T-helper 2 cell treated with Interferon-gamma antibody and Interleukin-4, amounts not matched to agents 5 μg/mL and 100 μg/mL, for 36 hours (primary cell): ENCODE results near the gene B4GALNT1.
"Not testable (repeated sequence)": the region's sequence is repeated elsewhere in the genome, so short reads cannot be mapped to it uniquely, and the experiment has no call there.

Experiments
- DNase-seq: peaks from one replicate; pipeline ENCODE4 v3.0.0; 2021; ENCODE audit warnings: low spot score
- H3K27ac Mint-ChIP-seq: one replicate; pipeline ENCODE4 v1.8.0; 2021; ENCODE audit warnings: mild to moderate bottlenecking, mixed read lengths
- H3K27me3 Mint-ChIP-seq: one replicate; pipeline ENCODE4 v1.8.0; 2021; ENCODE audit warnings: low read depth, mixed read lengths
- H3K36me3 Mint-ChIP-seq: one replicate; pipeline ENCODE4 v1.8.0; 2021; ENCODE audit warnings: low read depth, mixed read lengths
- H3K4me1 Mint-ChIP-seq: one replicate; pipeline ENCODE4 v1.8.0; 2021; ENCODE audit warnings: low read depth, mixed read lengths
- H3K4me3 Mint-ChIP-seq: one replicate; pipeline ENCODE4 v1.8.0; 2022; ENCODE audit warnings: mild to moderate bottlenecking, moderate library complexity, mixed read lengths
- H3K9me3 Mint-ChIP-seq: one replicate; pipeline ENCODE4 v1.8.0; 2021; ENCODE audit warnings: mixed read lengths

The B4GALNT1 gene

DNA sequence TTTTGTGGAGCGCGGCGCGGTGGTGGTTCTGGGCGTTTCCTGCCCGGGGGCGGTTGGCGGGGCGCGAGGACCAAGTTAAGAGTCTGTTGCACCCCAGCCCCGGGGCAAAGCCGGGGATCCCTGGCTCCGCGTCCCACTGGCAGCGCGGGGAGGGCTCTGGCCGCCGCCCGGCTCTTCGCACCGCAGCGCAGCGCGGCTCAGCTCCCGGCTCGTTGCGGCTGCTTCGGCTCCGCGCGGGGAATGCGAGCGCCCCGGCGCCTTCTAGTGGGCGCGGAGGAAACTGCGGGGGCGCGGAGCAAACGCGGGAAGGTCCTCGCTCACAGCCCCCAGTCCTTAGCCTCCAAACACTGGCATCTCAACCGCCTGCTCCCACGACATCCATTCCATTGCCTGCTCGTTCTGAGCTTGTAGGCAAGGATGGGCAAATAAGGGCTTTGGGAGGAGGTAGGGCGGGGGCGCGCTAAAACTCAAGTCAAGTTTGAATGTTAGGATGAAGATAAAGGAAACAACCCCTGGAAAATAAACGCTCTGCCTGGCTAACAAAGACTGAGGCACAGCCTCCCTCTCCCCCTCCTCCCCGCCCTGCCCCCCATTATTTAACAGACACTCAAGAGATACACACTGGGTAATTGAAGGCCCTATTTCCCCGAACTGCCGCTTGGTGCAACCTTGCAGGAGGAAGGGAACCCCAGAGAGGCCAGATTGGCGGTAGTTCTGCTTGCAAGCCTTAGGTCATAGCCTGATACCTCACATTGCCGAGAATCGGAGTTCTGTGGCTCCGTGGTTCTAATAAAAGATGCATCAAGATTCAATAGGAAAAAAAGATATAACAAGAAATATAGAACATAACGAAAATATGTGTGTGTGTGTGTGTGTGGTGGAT is at the start of gene B4GALNT1:
Gene B4GALNT1 (minus strand): TSS at position 244 of the 883 bp plus-strand sequence. CDS start 1,069 bp downstream, outside the sequence.
- H3K27ac Mint-ChIP-seq = no peak within 1 kb of the TSS
- H3K36me3 Mint-ChIP-seq = no peaks in the 10 kb centered on the region
- H3K27me3 Mint-ChIP-seq = peaks cover 61% of the 10 kb centered on the region
- peak within 1 kb of the TSS; percentile 80 for H3K4me3 Mint-ChIP-seq
- no peaks in the 10 kb centered on the region for H3K9me3 Mint-ChIP-seq
- H3K4me1 Mint-ChIP-seq = peaks cover 11% of the 10 kb centered on the region
- DNase-seq = peak; percentile 63

DNA sequence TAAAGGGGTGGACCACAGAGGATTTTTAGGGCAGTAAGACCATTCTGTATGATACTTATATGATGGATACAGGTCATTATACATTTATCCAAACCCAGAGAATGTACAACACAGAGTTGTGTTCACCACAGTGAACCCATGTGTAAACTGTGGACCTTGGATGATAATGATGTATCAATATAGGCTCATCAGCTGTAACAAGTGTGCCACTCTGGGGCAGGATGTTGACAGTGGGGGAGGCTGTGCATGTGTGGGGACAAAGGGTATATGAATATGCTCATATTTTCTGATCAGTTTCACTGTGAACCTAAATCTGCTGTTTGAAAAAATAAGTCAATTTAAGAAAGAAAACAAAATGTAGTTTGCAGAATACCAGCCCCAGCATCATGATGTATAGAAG is 46.7 kb upstream of the B4GALNT1 start:
- no peaks in the 10 kb centered on the region for H3K4me1 Mint-ChIP-seq
- H3K4me3 Mint-ChIP-seq = no peak overlapping the region
- no peak for DNase-seq
- no peaks in the 10 kb centered on the region for H3K9me3 Mint-ChIP-seq
- no peak overlapping the region for H3K27ac Mint-ChIP-seq
- no peaks in the 10 kb centered on the region for H3K36me3 Mint-ChIP-seq
- H3K27me3 Mint-ChIP-seq = peaks cover 19% of the 10 kb centered on the region

DNA sequence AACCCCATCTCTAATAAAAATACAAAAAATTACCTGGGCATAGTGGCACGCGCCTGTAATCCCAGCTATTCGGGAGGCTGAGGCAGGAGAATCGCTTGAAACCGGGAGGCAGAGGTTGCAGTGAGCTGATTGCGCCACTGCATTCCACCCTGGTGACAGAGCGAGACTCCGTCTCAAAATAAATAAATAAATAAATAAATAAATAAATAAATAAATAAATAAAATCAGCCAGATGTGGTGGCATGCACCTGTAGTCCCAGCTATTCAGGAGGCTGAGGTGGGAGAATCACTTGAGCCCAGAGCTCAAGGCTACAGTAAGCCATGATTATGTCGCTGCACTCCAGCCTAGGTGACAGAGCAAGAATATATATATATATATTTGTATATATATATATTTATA is 44.9 kb upstream of the B4GALNT1 start:
- H3K27ac Mint-ChIP-seq, H3K4me1 Mint-ChIP-seq, DNase-seq, H3K9me3 Mint-ChIP-seq, H3K36me3 Mint-ChIP-seq, H3K27me3 Mint-ChIP-seq, H3K4me3 Mint-ChIP-seq: not testable (repeated sequence)

DNA sequence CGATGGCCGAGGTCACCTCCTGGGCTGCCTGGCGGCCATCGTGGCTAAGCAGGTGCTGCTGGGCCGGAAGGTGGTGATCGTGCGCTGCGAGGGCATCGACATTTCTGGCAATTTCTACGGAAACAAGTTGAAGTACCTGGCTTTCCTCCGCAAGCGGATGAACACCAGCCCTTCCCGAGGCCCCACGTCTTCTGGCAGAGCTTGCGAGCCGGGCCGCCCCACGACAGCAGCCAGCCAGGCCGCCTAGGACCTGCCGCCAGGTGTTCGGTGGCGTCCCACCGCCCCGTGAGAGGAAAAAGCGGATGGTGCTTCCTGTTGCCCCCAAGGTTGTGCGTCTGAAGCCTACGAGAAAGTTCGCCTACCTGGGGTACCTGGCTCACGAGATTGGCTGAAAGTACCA is 41.7 kb upstream of the B4GALNT1 start:
- H3K9me3 Mint-ChIP-seq = no peaks in the 10 kb centered on the region
- no peak overlapping the region for H3K4me3 Mint-ChIP-seq
- peaks cover under 1% of the 10 kb centered on the region for H3K27me3 Mint-ChIP-seq
- H3K36me3 Mint-ChIP-seq = no peaks in the 10 kb centered on the region
- H3K4me1 Mint-ChIP-seq = no peaks in the 10 kb centered on the region
- no peak for DNase-seq
- no peak overlapping the region for H3K27ac Mint-ChIP-seq

DNA sequence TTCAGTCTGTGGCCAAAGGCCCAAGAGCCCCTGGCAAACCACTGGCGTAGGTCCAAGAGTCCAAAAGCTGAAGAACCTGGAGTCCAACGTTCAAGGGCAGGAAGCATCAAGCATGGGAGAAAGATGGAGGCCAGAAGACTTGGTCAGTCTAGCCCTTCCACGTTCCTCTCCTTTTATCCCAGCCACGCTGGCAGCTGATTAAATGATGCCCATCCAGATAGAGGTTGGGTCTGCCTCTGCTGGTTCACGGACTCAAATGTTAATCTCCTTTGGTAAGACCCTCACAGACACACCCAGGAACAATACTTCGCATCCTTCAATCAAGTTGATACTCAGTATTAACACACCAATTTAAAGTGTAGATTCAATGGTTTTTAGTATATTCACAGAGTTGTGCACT is 39.8 kb upstream of the B4GALNT1 start:
- no peak for DNase-seq
- Mint-ChIP-seq H3K9me3 (no peaks in the 10 kb centered on the region), H3K4me3 (no peak overlapping the region), H3K36me3 (no peaks in the 10 kb centered on the region), H3K4me1 (no peaks in the 10 kb centered on the region), H3K27me3 (no peaks in the 10 kb centered on the region), H3K27ac (no peak overlapping the region)

DNA sequence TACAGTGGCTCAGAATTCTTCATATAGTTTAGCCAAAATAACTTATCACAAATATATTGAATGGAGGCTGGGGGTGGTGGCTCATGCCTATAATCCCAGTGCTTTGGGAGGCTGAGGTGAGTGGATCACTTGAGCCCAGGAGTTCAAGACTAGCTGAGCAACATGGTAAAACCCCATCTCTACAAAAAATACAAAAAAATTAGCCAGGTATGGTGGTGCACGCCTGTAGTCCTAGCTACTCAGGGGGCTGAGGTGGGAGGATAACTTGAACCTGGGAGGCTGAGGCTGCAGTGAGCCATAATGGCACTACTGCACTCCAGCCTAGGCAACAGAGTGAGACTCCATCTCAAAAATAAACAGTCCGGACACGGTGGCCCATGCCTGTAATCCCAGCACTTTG is 38.8 kb upstream of the B4GALNT1 start:
- not testable (repeated sequence) for H3K4me3 Mint-ChIP-seq, DNase-seq, H3K4me1 Mint-ChIP-seq, H3K36me3 Mint-ChIP-seq, H3K27ac Mint-ChIP-seq, H3K9me3 Mint-ChIP-seq, H3K27me3 Mint-ChIP-seq

DNA sequence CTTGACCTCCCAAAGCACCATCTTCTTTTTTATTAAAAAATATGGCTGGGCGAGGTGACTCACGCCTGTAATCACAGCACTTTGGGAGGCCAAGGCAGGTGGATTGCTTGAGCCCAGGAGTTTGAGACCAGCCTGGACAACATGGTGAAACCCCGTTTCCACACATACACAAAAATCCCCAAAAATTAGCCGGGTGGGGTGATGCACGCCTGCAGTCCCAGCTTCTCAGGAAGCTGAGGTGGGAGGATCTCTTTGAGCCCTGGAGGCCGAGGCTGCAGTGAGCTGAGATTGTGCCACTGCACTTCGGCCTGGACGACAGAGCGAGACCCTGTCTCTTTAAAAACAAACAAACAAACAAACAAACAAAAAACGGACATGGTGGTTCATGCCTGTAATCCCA is 36.7 kb upstream of the B4GALNT1 start:
- not testable (repeated sequence) for H3K4me1 Mint-ChIP-seq, H3K27me3 Mint-ChIP-seq, H3K4me3 Mint-ChIP-seq, H3K36me3 Mint-ChIP-seq, H3K9me3 Mint-ChIP-seq, DNase-seq, H3K27ac Mint-ChIP-seq

DNA sequence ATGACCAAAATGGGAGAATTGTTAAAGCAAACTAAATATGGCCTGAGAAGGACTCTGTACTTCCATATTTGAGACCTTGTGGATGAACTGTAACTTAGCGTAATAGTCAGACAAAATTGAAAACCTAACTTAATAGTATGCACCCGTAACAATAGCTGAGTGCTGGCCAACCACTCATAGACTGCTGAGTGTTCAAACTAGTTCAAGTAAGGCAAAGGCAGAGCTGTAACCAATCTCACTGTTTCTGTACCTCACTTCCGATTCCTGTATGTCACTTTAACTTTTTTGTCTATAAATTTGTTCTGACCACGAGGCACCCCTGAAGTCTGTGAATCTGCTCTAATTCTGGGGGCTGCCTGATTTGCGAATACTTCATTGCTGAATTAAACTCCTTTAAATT is 33.9 kb upstream of the B4GALNT1 start:
- Mint-ChIP-seq H3K9me3 (no peaks in the 10 kb centered on the region), H3K4me3 (no peak overlapping the region), H3K36me3 (no peaks in the 10 kb centered on the region), H3K4me1 (no peaks in the 10 kb centered on the region), H3K27me3 (no peaks in the 10 kb centered on the region), H3K27ac (no peak overlapping the region)
- no peak for DNase-seq

DNA sequence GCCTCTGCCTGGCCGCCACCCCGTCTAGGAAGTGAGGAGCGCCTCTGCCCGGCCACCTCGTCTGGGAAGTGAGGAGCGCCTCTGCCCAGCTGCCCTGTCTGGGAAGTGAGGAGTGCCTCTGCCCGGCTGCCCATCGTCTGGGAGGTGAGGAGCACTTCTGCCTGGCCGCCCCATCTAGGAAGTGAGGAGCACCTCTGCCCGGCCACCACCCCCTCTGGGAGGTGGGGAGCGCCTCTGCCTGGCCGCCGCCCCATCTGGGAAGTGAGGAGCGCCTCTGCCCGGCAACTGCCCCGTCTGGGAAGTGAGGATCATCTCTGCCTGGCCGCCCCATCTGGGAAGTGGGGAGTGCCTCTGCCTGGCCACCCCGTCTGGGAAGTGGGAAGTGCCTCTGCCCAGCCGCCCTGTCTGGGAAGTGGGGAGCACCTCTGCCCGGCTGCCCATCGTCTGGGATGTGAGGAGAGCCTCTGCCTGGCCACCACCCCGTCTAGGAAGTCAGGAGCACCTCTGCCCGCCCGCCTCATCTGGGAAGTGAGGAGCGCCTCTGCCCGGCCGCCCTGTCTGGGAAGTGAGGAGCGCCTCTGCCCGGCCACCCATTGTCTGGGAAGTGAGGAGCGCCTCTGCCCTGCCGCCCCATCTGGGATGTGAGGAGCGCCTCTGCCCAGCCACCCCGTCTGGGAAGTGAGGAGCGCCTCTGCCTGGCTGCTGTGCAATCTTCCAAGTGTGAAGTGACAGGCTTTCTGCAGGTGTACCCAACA is 32.2 kb upstream of the B4GALNT1 start:
- not testable (repeated sequence) for H3K4me1 Mint-ChIP-seq, H3K9me3 Mint-ChIP-seq

DNA sequence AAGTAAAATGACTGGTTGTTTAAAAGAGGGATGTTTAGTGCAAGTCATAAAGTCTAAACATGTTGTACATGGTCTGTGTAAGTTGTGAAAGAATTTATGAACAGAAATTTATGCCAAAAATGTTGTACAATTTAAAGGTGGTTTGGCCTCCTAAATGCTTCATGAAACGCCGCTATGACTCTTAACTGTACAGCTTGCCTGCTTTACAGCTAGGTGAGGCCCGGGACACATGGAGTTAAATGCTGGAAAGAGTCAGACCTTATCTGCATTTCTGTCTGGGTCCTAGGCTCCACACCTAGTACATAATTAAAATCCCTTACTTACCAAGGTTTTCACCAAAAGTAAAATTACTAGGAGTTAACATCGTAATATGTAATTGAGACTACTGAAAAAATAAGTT is 28.4 kb upstream of the B4GALNT1 start:
- H3K27ac Mint-ChIP-seq = no peak overlapping the region
- peaks cover 10% of the 10 kb centered on the region for H3K9me3 Mint-ChIP-seq
- no peaks in the 10 kb centered on the region for H3K4me1 Mint-ChIP-seq
- H3K4me3 Mint-ChIP-seq = no peak overlapping the region
- no peaks in the 10 kb centered on the region for H3K27me3 Mint-ChIP-seq
- no peaks in the 10 kb centered on the region for H3K36me3 Mint-ChIP-seq
- no peak for DNase-seq

More for the DNA sequence above, 32.2 kb upstream of the B4GALNT1 start:
- H3K36me3 Mint-ChIP-seq, H3K27ac Mint-ChIP-seq, H3K27me3 Mint-ChIP-seq, H3K4me3 Mint-ChIP-seq, DNase-seq: not testable (repeated sequence)

DNA sequence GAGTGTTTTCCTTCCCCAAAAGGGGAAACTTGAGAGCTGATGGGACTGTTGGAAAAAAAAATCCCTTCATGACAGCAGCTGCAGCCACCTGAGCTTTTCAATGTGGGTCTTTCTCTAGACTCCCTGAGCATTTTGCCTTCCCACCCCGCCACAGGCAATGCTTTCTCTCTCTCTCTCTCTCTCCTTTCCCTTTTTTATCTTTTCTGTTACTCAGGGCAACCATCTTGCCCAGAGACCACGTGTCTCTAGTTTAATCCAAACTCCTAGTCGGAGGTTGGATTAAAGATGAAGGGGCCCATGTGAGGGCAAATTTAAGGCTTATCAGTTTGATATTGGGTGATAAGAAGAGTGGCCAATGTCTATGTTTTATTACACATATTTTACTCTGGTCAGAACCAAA is 25.9 kb upstream of the B4GALNT1 start:
- Mint-ChIP-seq H3K9me3 (peaks cover 15% of the 10 kb centered on the region), H3K4me1 (no peaks in the 10 kb centered on the region), H3K27ac (no peak overlapping the region), H3K4me3 (no peak overlapping the region), H3K36me3 (no peaks in the 10 kb centered on the region), H3K27me3 (no peaks in the 10 kb centered on the region)
- no peak for DNase-seq

DNA sequence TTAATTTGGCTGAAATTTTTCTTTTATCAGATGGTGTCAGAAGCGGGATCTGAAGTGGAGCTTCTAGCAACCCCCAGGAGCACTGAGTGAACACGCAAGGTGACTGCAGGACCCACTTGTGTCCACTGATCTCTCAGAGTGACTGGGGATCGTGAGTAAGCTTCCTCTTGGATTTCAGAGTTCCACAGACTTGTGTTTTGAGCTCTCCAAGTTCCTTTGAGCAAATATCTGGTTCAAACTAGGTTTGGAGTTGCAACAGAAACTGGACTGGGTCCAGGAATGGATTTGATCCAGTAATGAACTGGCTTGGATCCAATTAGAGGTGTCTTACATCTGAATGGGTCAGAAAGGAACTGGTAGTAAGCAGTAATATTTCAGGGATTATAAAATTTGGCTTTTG is 24.7 kb upstream of the B4GALNT1 start:
- Mint-ChIP-seq H3K4me1 (no peaks in the 10 kb centered on the region), H3K9me3 (peaks cover 18% of the 10 kb centered on the region), H3K27me3 (no peaks in the 10 kb centered on the region), H3K4me3 (no peak overlapping the region), H3K27ac (no peak overlapping the region), H3K36me3 (no peaks in the 10 kb centered on the region)
- DNase-seq = no peak

DNA sequence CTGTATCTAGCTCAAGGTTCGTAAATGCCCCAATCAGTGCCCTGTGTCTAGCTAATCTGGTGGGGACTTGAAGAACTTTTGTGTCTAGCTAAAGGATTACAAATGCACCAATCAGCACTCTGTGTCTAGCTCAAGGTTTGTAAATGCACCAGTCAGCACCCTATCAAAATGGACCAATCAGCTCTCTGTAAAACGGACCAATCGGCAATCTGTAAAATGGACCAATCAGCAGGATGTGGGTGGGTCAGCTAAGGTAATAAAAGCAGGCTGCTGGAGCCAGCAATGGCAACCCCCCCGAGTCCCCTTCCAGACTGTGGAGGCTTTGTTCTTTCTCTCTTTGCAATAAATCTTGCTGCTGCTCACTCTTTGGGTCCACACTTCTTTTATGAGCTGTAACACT is 23.4 kb upstream of the B4GALNT1 start:
- not testable (repeated sequence) for H3K4me3 Mint-ChIP-seq, H3K27me3 Mint-ChIP-seq, DNase-seq, H3K36me3 Mint-ChIP-seq, H3K4me1 Mint-ChIP-seq, H3K27ac Mint-ChIP-seq
- H3K9me3 Mint-ChIP-seq = peaks cover 14% of the 10 kb centered on the region

DNA sequence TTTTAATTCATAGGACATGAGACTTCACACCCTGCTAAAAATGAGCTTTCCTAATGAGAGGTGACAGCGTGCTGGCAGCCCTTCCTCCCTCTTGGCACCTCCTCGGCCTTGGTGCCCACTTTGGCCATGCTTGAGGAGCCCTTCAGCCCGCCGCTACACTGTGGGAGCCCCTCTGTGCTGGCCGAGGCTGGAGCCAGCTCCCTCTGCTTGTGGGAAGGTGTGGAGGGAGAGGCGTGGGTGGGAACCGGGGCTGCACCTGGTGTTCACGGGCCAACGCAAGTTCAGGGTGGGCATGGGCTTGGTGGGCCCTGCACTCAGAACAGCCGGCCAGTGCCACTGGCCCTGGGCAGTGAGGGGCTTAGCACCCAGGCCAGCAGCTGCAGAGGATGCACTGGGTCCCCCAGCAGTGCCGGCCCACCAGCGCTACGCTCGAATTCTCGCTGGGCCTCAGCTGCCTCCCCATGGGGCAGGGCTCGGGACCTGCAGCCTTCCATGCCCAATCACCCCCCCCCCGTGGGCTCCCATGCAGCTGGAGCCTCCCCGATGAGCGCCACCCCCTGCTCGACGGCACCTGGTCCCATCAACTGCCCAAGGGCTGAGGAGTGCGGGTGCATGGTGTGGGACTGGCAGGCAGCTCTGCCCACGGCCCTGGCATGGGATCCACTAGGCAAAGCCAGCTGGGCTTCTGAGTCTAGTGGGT is 22.7 kb upstream of the B4GALNT1 start:
- DNase-seq = no peak
- Mint-ChIP-seq H3K27ac (no peak overlapping the region), H3K9me3 (peaks cover 8% of the 10 kb centered on the region), H3K4me1 (no peaks in the 10 kb centered on the region), H3K27me3 (no peaks in the 10 kb centered on the region), H3K36me3 (no peaks in the 10 kb centered on the region), H3K4me3 (no peak overlapping the region)
